GM19023 (cell line): ENCODE data around the gene NRCAM.

Source experiments
- ATAC-seq: cut with Tn5 transposase; IDR thresholded peaks from one replicate; pipeline ENCODE4 v1.9.1; 2021; ENCODE audit warnings: mild to moderate bottlenecking, moderate library complexity; ENCODE audit not compliant: unreplicated experiment

The NRCAM gene

DNA sequence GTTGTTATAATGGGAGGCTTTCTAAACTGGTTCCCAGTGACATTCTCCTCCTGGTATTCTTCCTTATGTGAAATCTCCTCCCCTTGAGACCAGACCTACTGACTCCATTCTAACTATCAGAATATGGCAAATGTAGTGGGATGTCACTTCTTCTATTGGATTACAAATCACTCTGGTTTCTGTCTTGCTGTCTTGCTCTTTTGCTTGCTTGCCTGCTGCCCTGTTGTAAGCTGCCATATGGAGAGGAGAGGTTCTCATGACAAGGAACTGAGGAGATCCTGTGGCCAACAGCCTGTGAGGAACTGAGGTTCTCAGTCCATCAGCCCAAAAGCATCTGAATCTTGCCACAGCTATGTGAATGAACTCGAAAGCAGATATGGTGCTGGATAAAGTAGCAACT lies 4.7 kb upstream of the NRCAM start:
- no peak for ATAC-seq

DNA sequence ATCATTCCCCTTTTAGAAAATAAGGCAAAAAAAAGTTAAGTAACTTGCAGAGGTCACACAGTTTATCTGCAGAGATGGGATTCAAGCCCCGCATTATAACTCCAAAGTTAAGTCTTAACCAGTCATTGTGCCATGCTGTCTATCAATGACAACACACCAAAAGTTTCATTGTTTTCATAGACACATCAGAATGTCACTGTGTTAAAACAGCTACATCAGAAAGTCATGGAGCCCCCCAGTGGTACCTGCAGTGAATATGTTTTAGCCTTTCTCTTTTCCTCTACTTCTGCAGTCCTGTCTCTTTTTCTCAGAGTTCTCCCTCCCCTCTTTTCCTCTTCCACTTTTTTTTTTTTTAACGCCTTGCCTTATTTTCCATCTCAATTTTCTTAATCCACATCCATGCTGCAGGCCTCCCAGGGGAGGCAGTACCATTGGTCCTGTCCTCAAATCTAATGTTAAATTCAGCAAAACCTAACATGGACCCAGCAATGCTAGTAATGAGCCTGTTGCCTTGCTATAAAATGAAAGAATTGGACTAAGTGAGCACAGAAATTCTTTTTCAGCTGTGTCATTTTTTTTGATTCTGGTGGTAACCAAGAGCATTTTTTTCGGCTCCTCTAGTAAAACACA lies 3.8 kb upstream of the NRCAM start:
- no peak for ATAC-seq

DNA sequence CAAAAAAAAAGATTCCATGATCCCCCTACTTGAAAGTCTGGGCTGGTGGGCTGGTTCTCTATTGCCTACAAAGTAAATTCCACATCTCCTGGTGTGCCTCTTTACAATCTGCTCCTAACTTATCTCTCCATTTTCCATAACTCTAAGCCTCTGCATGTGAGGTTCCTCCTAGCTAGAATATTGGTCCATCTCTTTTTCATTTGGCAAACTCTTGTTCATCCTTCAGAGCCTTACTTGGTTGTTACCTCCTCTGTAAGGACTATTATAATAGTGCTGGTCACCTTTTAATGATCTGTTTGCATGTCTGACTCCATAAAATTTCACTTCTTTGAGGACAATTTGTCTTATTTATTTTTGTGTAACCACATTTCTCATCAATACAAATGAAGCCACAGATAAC lies 1.6 kb upstream of the NRCAM start:
- ATAC-seq, result no peak

DNA sequence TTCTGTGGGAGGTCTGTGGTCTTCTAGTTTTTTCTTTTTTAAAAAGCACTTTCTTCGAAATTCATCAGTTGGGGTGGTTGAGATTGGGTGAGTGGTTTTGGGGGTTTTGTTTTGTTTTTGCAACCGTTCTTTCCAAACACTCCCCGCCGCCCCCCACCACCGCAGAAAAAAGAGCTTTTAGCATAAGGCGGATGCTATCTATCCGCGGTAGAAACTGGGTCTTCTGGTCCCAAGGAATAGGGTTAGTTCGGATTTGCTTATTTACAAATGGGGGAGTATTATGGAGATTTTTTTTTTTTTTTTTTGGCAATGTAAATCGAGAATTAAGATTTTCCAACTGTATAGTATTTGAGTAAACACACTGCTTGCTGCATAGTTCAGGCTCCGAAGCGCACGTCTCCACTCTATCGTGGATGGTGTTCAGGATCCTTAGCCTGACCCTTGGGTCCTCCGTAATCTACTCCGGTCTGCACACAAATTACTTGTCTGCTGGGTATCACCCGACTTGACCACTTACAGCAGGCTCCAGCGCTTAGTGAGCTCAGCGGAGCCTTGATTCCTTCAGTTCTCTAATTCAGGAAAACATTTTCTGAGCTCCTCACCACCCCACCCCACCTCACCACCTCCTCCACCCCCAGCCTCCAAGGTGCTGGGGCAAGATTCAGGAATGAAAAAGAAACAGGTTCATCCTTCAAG lies 757 bp upstream of the NRCAM start:
- ATAC-seq, result no peak

DNA sequence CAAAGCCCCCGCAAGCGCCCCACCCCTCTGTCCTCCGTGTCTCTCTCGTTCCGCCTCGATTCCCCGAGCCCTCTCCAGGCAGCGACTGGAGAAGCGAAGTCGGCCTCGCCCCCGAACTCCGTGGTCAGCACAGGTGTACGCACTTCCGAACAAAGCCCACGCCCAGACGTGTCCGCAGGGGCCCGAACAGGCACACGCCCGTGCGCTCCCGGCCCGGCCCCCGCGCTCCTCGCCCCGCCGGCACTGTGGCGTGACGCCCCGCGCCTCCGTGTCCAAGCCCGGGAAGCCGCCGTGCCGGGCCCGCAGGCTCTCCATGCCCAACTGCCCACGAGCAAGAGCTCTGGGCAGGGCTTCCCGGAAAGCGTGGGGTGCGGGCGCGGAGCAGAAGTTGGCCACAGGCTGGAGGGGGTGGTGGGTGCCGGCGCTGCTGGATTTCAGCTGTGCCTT lies 662 bp downstream of the NRCAM start:
- ATAC-seq, result no peak

DNA sequence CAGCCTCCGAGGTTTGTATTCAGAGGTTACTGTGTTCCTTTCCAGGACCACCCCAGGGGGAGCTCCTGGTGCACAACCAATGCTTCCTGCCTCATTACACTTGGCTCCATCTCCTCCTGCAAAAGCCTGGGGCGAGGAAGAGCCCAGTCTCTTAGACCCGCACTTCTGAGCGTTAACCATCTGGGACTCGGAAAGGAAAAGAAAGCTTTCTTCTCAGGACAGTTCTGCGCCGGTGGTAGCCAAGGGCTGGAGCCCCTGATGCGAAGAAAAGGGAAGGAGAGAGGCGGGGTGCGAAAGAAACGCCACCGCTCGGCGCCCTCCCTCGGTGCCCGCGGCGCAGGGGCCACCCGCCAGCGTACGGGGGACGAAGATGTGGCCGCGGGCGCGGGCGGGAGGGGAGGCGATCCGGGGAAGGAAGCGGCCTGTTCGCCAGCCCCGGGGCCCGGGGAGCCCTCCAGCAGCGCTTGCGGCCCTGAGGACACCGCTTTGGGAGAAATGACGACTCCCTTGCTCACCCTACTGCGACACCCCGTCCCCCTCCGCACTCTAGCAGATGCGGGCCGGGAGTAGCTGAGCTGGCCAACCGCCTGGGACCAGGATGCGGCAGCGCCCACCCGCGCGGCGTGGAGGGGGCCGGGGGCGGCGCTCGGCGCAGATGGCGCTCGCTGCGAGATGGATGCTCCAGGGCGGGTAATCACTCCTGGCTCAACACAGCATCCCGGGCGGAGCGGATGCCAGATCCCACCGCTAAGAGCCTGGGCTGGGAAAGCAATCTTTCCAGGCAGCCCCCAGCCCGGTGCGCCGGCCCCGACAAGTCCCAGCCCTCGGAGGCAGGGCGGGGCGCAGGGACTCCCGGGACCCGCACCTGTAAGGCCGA lies 1.3 kb downstream of the NRCAM start:
- ATAC-seq, result no peak

DNA sequence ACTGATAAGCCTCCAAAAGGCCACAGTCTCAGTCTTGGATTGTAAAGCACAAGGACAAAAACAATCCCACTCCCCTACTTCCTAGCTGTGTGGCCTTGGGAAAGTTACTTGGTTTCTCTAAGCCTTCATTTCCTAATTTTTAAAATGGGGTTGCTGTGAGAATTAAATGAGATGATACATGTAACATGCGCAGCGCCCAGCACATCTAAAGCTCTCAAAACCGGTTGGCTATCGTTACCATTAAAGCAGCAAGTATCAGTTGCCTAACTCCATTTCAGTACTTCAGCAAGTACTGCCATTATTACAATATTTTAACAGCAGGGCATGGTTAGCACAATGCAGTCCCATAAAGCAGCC lies 1.9 kb downstream of the NRCAM start:
- ATAC-seq, result no peak

DNA sequence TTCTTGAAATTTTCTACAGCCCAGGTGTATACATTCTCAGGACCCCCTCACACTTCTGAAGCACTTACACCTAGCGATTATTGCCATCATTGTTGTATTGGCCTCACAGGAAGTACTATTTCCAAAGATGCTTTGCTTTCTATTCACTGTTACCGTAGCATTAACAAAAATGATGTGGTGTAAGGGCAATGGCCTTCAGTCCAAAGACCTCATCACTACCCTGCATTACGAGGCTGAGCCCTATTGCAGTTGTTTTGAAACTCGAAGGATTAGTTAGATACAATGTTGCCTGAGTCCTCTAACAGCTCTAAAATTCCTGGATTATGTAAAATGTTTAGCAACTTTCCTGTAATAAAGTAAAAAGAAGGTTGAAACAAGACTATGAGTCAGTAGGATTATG lies 2.9 kb downstream of the NRCAM start:
- ATAC-seq, result no peak

DNA sequence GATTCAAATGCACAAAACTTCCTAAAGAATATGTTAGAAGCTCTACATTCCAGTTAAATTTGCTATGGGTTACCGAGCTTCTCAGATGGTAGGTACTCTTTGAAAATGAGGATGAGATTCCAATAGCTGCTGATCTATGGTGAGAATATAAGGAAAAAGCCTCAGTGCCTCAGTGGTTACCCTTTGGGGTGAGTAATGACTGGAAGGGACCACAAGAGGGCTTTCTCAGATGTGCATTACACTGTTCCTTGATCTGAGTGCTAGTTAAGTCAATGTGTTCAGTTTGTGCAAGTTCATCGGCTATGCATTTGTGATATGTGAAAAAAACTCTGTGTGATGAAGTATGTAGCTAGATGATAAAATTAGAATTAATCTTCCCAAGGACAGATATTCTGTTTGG lies 3.5 kb downstream of the NRCAM start:
- no peak for ATAC-seq

DNA sequence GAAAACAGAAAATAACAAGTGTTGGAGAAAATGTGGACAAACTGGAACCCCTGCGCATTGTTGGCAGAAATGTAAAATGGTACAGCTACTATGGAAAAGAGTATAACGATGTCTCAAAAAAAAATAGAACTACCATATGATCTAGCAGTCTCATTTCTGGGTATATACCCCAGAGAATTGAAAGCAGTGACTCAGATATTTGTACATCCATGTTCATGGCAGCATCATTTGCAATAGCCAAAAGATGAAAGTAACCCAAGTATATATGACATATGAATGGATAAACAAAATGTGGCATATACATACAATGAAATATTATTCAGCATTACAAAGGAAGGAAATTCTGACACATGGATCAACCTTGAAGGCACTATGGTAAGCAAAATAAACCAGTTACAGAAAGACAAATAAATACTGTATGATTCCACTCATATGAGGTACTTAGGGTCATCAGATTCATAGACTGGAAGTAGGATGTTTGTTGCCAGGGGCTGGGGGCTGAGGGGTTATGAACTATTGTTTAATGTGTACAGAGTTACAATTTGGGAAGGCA lies 4.9 kb downstream of the NRCAM start:
- ATAC-seq, result no peak

DNA sequence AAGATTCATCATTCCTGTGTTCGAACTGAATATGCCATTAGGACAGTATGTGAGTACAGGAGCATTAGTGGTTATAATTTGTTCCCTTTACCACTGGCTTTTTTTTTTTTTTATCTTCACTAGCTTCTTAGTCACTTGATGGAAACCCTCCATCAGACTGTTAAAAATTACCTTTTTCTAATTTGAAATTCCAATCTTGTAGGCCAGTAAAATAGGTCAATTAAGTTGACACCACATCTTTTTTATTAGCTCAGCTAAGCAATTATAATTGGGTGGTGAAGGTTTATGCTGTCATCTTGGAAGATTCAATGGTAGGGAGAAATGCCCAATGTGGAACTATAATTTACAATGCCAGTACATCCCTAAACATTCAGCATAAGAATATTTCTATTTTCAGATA lies 6.1 kb downstream of the NRCAM start:
- ATAC-seq, result no peak

DNA sequence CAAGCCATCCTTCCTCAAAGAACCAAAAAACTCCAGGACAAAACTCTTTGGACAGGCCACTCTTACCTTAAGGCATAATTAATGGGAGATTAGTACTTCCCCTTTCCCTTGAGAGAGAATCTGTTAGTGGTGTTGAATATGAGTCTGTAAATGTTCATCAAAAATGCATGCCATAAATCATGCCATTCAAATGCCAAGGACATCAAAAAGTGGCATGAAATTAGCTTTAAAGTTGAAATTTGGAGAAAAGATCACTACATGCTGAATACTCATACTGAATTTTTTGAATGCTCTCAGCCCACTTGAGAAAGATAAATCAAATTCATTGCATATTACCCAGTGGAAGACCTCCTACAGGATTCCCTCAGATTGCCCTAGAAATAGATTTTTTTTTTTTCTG lies 6.7 kb downstream of the NRCAM start:
- no peak for ATAC-seq

DNA sequence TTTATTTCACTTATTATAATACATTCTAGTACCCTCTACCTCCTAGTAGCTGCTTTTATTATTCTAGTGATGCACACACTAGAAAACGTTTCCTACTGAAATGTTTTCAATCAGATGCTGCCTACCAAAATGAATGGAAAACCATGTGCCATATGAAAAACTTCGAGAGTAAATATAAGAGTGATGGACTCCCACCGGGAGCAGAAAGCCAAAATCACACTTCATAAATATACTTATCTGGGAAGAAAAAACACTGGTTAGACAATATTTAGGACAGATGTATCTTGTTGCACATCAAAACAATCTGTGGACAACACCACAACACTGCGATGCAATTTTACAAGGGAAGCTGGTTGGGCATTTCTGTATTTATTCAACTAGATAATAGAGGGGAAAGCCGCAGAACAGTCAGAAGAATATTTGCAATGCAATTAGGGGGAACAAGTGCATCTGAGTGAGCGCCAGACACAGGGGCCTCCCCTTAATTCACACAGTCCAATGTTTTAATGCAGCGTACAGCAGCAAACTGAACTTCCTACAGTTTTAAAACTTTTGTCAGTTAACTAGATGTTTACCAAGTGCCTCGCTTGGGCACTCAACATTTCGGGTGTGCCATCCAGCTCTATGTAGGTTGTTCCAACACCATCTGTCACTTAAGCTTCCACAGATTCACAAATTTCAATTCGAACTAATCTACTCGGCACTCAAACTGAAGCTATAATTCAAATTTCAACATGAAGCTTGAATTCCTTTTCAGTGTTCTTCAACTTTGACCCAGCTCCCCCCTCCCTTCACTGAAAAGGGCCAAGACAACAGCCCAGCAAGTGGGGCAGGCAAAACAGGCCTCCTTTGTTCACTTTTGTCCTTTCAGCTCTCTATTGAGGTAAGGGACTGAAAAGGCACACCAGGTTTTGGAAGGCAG lies 7.4 kb downstream of the NRCAM start:
- ATAC-seq, result no peak

DNA sequence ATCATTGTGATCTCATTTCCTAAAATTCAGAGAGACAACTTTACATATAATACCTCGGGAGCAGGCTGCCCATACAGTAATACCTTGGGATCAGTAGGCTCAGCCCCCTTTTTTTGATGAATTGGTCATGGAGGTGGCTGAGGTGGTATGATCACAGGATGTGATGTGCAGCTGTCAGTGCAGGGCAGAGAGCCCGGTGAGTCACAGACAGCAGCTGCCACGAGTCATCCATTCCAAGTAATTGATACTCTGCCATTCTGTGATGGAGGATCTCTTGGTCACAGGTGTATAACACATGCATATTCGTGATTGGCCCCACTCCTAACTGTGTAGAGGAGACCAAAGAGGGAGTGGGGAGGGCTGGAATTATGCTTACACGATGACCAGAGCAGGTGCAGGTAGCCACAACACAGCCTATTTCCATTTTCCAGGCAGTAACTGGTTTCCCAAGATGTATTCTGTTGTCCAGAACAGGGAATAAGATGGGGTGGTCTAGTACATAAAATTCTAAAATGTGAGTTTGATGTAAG lies 14.1 kb downstream of the NRCAM start:
- ATAC-seq, result no peak

DNA sequence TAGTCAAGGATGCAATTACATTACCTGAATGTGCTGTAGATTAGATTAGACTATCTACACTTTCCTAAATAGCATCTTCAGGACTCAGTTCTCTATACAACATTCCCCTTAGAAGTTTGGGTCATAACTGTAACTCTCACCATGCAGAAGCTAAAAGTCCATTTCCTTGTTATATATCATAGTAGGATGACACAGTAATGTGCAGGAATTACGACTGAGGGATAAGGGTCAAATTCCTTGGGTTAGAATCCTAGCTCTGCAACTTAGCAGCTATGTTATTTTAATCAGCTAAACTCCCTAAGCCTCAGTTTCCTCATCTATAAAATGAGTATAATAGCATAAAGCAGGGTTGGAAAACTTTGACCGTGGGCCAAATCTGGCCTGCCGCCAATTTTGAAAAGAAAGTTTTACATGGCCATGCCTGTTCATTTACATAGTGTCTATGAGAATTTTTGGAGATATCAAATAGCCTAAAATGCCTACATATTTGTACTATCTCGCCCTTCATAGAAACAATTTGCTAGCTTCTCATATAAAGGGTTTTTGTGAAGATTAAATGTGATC lies 14.8 kb downstream of the NRCAM start:
- no peak for ATAC-seq

DNA sequence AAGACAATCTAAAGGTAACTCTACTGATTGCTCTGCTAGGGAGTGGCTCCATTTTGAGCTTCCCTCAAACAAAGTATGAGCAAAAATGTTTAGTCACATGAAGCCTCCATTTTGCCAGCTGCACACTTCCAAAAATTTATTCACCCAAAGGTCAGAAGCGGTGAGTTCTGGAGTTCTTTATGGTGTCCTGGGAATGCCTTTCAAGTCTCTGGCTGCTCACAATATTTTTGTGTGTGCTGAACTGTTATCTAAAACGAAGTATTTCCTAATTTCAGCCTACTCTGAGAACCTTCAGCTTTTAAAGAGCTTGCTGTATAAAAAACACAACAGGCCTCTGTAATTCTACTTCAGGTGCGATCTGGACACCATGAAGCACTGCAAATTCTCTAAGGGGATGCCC lies 15.6 kb downstream of the NRCAM start:
- ATAC-seq, result no peak

DNA sequence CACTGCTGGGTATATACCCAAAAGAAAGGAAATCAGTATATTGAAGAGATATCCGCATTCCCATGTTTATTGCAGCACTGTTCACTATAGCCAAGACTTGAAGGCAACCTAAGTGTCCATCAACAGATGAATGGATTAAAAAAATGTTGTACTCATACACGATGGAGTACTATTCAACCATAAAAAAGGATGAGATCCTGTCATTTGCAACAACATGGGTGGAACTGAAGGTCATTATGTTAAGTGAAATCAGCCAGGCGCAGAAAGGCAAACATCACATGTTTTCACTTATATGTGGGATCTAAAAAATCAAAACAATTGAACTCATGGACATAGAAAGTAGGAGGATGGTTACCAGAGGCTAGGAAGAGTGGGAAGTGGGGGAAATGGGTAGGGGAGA lies 19.3 kb downstream of the NRCAM start:
- no peak for ATAC-seq

DNA sequence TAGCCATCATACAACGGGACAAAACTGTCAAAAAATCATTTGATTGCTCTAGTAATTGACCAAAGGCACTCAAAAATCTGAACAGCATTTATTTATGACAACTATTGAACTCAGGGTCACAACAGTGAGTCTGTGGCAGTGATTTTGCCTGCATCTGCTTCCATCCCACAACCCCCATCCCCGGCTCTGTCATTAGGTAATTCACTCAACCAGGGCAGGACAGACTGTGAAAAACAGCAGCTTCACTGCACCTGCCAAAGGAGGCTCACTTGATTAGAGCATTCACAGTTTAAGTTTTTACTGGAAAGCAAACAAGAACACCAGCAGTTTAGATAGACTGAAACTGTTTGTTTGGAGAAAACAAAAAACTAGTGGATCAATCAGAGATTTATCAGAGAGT lies 22.2 kb downstream of the NRCAM start:
- ATAC-seq, result no peak

DNA sequence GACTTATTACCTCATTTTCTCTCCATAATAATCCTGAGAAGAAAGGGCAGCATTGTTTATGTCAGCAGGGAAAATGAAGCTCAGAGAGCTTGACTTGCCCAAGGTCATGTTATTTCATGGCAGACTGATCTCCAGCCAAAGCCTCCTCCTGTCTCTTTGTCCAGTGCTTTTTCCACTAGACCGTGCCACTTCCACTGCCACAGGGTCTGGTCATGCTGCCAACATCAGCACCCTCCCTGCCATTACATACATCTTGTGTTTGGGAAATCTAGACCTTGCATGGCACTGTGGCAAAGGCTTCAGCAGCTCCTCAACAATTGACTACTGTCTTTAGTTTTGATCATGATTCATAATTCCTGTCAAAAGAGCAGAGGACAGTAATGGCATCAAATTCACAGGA lies 25.1 kb downstream of the NRCAM start:
- ATAC-seq, result no peak

DNA sequence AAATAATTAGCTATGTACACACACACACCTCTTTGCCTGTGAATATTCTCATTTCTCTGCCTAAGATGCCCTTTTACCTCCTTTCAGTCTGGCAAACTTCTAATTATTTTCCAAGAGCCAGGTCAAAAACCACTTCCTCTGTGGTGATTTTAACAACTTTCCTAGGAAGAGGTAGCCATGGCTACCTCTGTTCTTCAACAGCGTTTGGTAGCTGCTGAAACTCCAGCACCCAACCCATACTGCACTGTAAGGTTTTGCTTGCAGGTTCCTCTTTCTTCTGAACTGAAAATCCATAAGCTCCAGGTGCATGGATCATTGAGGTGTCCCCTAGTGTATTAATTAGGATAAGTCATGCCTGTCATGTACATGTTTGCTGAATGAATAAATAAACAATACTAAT lies 25.6 kb downstream of the NRCAM start:
- no peak for ATAC-seq
